H1 (cell line): Measurements from ENCODE around the gene FAM8A1. TPM values are rescaled to one million over a fixed set of nuclear protein-coding genes. Genes with fewer than 3 reads are reported as not detected.

Experiments
- BRCA1 ChIP-seq: IDR thresholded peaks from 2 replicates; pipeline ENCODE4 v1.6.1; 2012; ENCODE audit warnings: low read depth, low read length, improper control_type of control experiment
- CEBPB ChIP-seq: IDR thresholded peaks from 2 replicates; pipeline ENCODE4 v1.6.1; 2012; ENCODE audit warnings: low read depth, low read length
- CHD1 ChIP-seq: IDR thresholded peaks from 2 replicates; pipeline ENCODE4 v1.6.1; 2012; ENCODE audit warnings: low read depth, low read length, improper control_type of control experiment
- CHD7 ChIP-seq: fragments of 300-600 bp; sonication (generic); IDR thresholded peaks from 2 replicates; pipeline ENCODE4 v1.7.1; 2012; ENCODE audit warnings: low read length, moderate library complexity, mild to moderate bottlenecking, inconsistent platforms; ENCODE audit not compliant: insufficient replicate concordance
- CTBP2 ChIP-seq: IDR thresholded peaks from 2 replicates; pipeline ENCODE4 v1.7.0; 2011; ENCODE audit warnings: borderline replicate concordance, mild to moderate bottlenecking, moderate library complexity, mixed read lengths, low read length; ENCODE audit not compliant: insufficient read depth, insufficient read length
- EZH2 ChIP-seq: fragments of 200-600 bp; sonication (generic); IDR thresholded peaks from 2 replicates; pipeline ENCODE4 v1.7.1; 2012; ENCODE audit warnings: low read depth, mild to moderate bottlenecking, moderate library complexity, low read length, inconsistent platforms; ENCODE audit not compliant: severe bottlenecking
- NANOG ChIP-seq: IDR thresholded peaks from 2 replicates; pipeline ENCODE4 v1.6.1; 2011; ENCODE audit warnings: low read length, low read depth, mild to moderate bottlenecking, inconsistent platforms; ENCODE audit not compliant: insufficient read depth, poor library complexity, severe bottlenecking
- RXRA ChIP-seq: IDR thresholded peaks from 2 replicates; pipeline ENCODE4 v1.6.1; 2011; ENCODE audit warnings: low read depth, mild to moderate bottlenecking, low read length, moderate library complexity; ENCODE audit not compliant: insufficient read depth
- SRF ChIP-seq: IDR thresholded peaks from 2 replicates; pipeline ENCODE4 v1.6.1; 2011; ENCODE audit warnings: mild to moderate bottlenecking, low read depth, low read length, moderate library complexity
- TEAD4 ChIP-seq: IDR thresholded peaks from 2 replicates; pipeline ENCODE4 v1.6.1; 2012; ENCODE audit warnings: low read depth, low read length, inconsistent platforms, mixed read lengths
- polyA plus RNA-seq, 7 experiments: library from polyadenylated mRNA; depleted of rRNA in 3 of 7; stranded (reverse) in 5 of 7; unstranded in 2 of 7; fragments of >200 nt in 5 of 7; fragments of 200-250 nt in 2 of 7; gene quantifications; 1 replicate in 5 of 7; 2 replicates in 1 of 7; 4 replicates in 1 of 7; pipeline versions ENCODE4 v1.2.1 to v1.2.3, GENCODE V29; 2011 to 2013; ENCODE audit warnings: missing spikeins in 2 of 7, mixed read lengths in 2 of 7
- total RNA-seq: library from RNA; stranded (reverse); fragmentation: NEBNext Ultra II Directional; extraction: Animal tissue kit (Norgen Biotek cat#: 25700); gene quantifications from 2 replicates; pipeline ENCODE4 v1.2.1, GENCODE V29; 2021

FAM8A1 gene
- total and polyA plus RNA-seq, 2 of the 8 experiments (the other 6 are each of a cell fraction or from before 2014, with no cell fraction given), result 3.4 to 9.2 TPM

GRCh38 chr6:17599877-17600526 is at the start of gene FAM8A1 (continued):
- no peak for TF ChIP-seq CHD7
- TF ChIP-seq CTBP2, result no peak
- no peak for TF ChIP-seq SRF
- no peak for TF ChIP-seq NANOG
- no peak for TF ChIP-seq BRCA1
- no peak for TF ChIP-seq CHD1
- TF ChIP-seq TEAD4, result no peak
- TF ChIP-seq RXRA, result no peak
- TF ChIP-seq CEBPB, result no peak
- TF ChIP-seq EZH2, result no peak
